HG02973 (cell line): ENCODE measurements around the gene TSPAN9.

Experiments used
- ATAC-seq: cut with Tn5 transposase; IDR thresholded peaks from one replicate; pipeline ENCODE4 v1.9.1; 2021; ENCODE audit warnings: moderate library complexity; ENCODE audit not compliant: unreplicated experiment

Gene TSPAN9

GRCh38 chr12:3308063-3308462 lies 230.9 kb downstream of the TSPAN9 start:
- no peak for ATAC-seq

GRCh38 chr12:3308609-3309008 lies 231.4 kb downstream of the TSPAN9 start:
- ATAC-seq = no peak

- ATAC-seq = no peak
These were observed 232.6 kb downstream of the TSPAN9 start for GRCh38 chr12:3309805-3310204.

DNA sequence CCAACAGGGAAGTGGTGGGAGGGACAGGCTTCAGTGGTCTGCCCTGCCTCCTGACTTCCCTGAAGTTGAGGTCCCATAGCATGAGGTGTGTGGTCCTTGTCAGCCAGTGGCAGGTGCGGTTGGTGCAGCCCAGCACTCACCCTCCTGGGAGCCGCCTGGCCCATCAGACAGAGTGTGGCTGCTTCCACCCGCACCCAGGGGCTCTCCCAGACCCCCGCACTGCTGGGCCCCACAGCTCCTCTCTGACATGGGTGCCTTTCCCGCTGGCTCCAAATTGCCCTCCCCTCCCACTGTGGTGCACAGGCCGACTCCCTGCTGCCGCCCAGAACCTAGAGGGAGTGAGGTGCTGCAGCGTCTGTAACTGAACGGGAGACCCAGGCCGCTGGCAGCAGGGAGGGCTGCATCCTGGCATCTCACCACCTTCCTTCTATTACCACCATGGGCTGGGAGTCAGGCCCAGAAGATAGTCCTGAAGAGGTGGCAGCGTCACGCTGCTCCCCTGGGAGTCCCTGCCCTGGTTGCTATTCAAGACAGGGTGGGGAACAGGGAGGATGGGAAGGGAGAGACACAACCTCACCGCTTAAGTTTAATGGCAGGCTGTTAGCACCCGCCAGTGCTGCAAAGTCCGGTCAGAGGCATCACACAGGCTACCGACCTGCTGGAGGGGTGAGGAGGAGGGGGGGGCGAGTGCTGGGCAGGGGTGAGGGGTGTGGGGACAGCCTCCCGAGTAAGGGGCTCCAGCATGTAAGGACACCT lies 233.3 kb downstream of the TSPAN9 start:
- ATAC-seq = no peak

DNA sequence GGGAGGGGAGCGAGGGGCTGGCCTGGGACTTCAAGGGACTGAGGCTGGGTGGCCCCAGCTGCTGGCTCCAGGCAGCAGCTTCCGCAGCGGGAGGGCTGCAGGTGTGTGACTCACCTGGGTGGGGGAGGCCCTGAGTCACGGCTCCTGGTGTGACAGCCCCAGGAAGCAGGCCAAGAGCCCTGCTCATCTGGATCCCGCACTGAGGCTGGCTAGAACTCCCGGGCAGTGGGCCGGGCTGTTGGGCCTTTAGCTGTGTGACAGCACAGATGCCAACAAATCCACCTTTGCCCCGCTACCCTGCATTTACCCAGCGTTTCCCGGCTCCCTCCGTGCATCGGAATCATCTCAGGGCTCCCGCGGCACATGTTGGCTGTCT lies 233.8 kb downstream of the TSPAN9 start:
- no peak for ATAC-seq

DNA sequence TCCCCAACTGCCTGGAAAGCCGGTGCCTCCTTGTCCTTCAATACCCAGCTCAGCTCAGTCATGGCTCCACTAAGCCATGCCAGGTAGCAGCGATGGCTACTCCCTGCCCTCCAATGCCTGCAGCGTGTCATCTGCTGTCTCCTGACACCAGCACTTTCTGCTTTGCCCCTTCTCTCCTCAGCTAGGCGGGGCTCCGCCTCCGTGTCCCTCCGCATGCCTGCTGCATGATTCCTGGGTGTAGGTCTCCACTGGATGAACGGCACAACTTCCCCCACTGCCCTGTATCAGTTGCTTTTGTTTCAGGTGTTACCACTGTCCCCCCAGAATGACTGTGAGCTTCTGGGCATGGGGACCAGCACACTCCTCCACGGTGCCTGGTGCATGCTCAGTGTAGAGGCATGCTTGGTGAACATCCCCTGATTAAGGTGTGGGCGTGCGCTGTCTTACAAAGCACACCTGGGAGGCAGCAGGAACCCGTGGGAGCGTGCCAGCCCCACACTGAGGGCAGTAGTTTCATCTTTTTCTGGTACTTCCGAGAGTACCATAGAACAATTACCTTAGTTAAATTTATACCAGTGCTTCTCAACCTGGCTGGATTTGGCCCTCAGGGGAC lies 234.4 kb downstream of the TSPAN9 start:
- ATAC-seq = no peak

DNA sequence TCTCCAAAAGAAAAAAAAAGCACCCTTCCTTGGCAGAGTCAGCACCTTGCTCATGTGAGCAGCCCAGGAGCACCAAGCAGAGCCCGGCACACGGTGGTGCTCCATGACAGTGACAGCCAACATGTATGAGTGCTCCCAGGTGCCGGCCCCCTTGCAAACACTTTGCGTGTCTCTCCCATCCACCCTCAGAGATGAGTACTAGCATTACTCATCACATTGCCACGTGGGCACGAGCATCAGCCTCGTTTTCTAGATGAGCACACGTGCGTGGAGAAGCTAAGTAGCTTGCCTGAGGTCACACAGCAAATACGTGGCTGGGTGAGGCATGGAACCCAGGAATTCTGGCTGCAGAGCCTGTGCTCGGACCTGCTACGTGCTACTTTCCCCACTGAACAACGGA lies 235.9 kb downstream of the TSPAN9 start:
- ATAC-seq = no peak

- ATAC-seq = no peak
These were observed 236.8 kb downstream of the TSPAN9 start for GRCh38 chr12:3313675-3314663.

DNA sequence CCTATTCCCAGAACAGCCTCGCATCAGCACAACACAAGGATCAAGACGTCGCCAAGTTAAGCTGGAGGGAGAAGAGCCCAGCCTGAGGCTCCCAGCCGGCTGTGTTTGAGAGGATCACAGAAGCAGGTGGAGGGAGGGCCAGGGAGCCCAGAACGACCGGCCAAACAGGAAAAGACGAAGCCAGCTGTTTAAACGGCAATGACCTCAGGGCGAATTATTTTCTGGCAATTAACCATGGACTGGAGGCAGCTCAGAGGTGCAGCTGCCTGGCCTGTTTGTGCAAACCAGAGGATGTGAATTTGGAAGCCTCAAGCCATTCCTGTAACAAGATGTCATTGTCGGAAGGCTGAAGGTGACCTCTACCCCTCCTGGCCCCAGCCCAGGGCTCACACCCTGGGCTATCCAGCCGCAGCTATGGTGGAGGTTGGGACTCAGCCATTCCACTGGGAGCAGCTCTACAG lies 238.1 kb downstream of the TSPAN9 start:
- ATAC-seq = no peak

DNA sequence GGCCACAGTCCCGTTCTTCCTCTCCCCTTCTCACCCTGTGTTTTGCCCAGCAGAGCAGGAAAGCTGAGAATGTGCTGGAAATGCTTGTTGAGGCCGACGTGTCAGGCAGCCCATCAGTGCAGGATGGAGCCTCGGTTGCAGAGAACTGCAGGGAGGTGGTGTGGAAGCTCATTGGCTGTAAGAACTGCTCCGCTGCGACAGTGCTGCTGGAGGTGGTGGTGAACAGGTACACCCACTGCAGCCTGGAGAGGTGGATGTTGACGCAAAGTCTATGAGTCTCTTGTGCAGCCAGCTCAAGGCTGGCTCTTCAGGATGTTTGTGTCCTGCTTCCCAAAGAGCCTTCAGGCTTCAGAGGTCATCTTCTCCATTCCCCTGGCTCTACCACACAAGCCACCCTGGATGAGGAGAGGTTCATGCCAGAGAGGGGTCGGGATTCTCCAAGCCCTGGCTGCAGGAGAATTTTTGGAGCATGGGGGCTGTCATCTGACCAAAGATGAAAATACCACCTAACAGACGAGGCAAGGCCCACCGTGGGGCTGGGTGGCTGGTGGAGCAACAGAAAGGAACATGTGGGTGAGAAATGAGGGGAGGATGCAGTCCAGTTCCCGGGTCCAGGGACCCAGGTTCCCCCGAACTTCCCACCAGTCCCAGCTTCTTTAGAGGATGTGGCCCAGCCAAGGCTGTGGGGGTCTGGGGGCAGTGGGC lies 239.7 kb downstream of the TSPAN9 start:
- ATAC-seq = no peak

DNA sequence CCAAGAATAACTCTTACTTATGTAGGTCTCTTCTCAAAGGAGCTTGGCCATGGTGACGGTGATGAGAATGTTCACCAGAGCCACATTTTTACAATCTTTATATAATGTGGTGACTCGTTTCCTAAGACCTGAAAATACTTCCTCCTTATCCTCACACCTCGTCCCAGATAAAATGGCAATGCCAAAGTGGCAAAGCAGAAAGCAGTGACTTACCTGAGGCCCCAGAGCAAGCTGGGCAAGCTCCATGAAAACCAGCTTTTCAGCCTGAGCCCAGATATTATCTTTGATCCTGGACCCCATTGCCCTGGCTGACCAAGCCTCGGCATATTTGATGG lies 240.3 kb downstream of the TSPAN9 start:
- ATAC-seq = no peak

- ATAC-seq = no peak
These were observed 240.8 kb downstream of the TSPAN9 start for GRCh38 chr12:3317841-3318501.

DNA sequence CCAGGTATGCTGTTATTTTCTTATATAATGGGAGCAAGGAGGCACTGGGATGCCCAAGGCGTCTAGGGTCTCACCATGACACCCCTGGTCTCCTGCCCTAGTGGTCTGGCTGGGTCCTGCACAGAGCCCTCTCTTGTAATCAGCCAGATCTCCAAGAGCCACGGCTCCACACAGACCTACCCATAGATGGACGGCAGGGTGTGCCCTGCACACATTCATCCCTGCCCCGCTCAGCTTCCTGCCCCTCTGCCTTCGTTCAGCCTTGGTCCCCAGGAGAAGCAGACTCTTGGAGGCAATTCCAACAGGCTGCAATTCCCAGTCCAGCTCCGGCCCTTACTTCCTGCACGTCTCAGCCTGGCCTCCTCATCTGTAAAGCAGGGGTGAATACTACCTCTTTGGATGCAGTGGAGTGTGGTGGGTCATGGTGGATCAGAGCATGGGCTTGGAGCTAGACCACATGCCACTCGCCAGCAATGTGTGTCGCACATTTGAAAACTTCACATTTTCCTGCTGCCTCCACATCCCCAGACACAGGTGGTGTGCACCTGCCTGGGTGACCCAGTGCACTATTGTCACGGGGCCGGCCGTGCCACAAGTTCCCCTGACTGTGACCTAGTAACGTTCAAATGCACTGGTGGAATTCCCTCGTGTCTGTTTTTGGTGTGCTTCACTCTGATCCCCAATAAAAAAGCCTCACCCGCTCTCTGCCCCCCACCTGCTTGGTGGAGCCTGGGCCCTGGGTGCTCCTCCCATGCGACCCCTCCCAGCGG lies 242.7 kb downstream of the TSPAN9 start:
- no peak for ATAC-seq

- ATAC-seq = no peak
These were observed 243.8 kb downstream of the TSPAN9 start for GRCh38 chr12:3320881-3321509.

GRCh38 chr12:3321881-3322280 lies 244.7 kb downstream of the TSPAN9 start:
- ATAC-seq = no peak

DNA sequence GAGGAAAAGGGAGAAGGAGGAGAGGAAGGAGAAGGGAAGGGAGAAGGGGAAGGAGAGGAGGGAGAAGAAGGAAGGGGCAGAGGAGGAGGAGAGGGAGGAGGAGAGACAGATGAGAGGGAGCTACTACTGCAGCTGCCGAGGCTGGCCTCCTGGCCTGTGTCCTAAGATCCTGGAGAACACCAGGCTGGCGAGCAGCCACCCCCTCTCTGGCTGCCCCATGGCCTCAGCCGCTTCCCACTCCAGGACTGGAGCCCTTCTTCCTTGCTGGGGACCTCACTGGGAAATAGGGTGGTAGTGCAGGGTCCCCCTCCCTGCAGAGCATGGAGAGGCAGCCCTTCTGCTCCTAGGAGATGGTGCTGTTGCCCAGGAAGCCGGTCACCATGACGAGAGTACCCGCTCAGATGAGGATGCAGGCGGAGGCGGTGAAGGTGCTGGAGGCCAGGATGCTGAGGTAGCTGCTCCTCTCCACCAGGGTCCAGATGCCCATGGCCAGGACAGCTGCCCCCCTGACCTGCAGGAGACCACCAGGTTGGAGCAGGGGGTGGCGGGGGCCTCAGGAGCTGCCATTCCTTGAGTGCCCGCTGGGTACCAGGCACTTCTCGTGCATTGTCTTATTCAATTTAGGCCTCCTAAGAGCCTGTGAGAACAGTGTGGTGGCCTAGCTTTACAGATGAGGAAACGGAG lies 246.0 kb downstream of the TSPAN9 start:
- ATAC-seq = no peak

DNA sequence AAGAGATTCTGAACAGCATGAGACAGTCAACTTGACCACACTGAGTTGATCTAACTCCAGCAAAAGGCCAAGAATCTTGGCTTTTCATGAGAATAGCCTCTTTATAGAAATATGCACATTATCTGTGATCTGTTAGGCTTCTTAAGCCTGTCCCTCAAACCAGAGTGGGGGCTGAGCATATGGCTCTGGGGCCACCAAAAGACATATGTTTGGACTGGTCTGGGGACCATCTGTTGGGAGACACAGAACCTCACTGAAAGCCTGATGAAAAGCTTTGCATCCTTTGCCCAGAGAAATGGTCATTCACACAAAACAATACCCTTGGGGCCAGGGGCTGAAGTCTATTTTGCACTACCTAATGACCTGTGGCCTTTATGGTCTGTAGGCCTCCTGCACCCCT lies 248.6 kb downstream of the TSPAN9 start:
- ATAC-seq = no peak

DNA sequence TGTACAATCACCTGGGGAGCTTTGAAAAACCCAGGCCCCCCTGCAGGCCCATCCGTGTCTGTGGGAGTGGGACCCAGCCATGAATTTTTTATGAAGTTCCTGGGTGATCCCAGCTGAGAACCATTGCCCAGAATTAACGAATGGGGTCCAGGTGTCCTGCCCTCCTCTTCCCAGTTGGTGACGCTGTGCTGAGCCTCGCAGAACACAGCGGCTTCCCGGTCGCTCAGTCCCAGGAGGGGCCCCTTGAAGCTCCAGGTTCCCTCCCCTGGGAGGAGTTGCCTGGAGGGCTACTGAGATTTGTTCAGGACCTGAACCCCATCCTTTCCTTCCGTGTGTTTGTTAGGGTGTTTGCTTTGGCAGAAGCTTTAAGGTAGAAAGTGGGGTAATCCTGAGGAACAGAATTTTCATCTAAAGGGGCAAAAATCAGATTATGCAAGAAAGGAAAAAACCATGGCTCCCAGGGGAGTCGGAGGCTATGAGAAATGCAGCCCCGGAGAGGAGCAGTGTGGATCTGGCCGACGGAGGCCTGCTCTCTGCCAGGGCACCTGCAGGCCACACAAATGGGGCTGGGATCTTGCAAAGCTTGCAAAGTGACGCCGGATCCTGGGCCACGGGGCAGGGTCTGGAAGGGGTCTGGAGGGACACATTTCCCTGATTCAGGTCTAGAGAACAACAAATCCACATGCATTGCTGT lies 249.1 kb downstream of the TSPAN9 start:
- ATAC-seq = no peak
